GM19395 (cell line): Measurements from ENCODE around the gene FLVCR2.

ENCODE experiments used
- ATAC-seq: cut with Tn5 transposase; IDR thresholded peaks from one replicate; pipeline ENCODE4 v1.9.1; 2021; ENCODE audit warnings: mild to moderate bottlenecking, moderate library complexity; ENCODE audit not compliant: unreplicated experiment

Gene FLVCR2, protein sequence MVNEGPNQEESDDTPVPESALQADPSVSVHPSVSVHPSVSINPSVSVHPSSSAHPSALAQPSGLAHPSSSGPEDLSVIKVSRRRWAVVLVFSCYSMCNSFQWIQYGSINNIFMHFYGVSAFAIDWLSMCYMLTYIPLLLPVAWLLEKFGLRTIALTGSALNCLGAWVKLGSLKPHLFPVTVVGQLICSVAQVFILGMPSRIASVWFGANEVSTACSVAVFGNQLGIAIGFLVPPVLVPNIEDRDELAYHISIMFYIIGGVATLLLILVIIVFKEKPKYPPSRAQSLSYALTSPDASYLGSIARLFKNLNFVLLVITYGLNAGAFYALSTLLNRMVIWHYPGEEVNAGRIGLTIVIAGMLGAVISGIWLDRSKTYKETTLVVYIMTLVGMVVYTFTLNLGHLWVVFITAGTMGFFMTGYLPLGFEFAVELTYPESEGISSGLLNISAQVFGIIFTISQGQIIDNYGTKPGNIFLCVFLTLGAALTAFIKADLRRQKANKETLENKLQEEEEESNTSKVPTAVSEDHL

DNA sequence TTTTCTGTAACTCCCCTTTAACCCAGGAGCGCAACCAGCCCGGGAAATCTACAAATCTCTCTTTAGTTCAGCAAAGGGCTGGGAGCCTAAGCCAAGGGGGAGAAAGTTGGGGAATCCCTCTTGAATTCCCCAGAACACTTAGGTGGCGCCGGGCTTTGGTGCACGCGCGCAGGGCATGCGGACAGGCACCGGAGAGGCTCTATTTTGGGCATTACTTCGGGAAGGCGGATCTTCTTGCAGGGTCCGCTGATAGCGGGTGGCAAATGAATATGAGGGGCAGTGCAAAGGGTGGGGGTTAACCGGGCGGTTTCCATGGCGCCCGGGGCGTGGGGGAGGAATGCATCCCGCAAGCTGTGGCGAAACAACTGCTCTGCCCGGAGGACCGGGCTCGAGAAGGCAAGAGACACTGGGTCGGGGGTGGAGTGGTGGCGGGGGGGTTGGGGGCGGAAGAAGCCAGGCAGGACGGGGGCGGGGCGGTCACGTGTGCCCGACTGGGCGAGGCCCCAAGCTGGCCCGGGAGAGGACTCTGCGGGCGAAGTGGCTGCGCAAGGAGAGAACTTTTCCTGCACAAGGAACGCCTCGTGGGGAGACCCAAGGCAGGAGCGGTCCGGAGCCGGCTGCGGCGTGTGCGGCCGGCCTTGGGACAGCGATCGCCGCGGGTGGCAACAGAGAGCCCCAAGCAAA is at the start of gene FLVCR2:
TSS of gene FLVCR2 (plus strand) at position 519 of the 684 bp plus-strand sequence. CDS start 353 bp downstream, outside the sequence.
- peak; percentile 43 for ATAC-seq

DNA sequence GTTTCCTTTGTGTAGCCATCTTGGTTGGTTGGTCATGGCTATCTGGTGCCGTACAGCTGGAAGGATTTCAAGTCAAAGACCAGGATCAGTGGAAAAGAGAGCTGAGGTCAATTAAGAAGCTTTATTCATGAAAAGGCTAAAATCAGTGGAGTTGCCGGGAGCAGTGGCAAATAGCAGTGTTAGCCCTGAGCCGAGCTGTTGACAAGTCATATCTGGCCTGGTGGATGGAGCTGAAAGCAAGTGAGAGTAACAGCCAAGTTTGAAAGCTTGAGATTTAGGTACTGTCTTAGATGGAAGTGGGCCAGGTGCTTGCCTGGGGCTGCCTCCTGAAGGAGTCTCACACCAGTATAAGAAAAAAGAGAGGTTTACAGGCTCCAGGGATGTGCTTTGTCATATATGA is 47.2 kb upstream of the FLVCR2 start:
- ATAC-seq: no peak

DNA sequence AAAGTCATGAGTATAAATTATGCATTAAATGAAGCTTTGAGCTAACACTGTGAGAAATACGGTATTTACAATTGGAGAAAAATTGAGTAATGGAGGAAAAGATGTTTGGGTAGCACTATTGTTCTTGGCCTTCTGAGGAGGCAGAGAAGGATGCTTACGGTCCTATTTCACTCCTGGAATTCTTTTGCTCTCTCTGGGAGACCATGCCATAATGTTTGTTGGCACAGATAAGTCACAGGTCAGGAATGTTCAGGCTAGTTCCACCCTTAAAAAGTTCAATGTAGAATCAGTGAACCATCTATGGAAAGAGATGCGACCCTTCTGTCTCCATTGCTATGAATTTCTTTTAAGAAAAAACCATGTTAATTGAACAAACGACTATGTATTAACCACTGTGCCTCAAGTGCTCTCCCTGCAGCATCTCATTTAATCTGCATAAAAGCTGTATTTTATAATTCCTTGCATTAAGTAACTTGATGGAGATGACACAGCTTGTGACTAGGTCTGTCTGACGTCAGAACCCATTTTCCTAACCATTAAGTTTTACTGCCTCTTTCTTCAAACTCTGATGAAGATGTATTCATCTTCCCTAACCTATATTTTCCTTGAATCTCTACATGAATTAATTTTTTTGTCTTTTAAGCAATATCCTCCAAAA is 46.6 kb upstream of the FLVCR2 start:
- ATAC-seq: no peak

DNA sequence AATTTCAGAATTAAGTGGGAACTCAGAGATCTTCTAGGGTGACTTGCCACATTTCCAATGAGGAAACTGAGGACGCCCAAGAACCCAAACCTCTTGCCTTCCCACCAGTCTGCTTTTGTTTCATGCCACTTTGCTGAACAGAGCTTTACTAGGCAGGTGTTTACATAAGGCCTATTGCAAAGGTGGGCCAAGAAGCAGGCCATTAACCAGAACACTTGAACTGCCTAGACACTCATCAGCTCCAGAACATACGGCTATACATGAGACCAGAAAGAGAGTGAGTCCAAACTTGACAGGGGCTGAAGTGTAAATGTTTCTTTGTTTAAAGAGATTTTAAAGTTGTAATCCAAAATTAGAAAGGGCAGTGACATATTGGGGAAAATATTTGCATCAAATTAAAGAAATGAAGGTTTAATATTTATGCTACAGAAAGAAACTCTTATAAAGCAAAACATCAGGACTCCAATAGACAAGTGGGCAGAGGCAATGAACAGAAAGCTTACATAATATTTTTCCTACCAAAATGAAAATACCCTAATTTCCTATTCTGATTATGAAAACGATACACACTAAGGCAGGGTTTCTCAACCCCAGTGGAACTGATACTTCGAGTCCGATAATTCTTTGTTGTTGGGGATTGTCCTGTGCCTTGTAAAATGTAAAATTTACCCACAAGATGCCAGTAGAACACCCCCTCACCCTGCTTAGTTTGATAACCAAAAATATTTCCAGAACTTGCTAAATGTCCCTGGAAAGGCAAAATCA is 44.4 kb upstream of the FLVCR2 start:
- ATAC-seq: no peak

DNA sequence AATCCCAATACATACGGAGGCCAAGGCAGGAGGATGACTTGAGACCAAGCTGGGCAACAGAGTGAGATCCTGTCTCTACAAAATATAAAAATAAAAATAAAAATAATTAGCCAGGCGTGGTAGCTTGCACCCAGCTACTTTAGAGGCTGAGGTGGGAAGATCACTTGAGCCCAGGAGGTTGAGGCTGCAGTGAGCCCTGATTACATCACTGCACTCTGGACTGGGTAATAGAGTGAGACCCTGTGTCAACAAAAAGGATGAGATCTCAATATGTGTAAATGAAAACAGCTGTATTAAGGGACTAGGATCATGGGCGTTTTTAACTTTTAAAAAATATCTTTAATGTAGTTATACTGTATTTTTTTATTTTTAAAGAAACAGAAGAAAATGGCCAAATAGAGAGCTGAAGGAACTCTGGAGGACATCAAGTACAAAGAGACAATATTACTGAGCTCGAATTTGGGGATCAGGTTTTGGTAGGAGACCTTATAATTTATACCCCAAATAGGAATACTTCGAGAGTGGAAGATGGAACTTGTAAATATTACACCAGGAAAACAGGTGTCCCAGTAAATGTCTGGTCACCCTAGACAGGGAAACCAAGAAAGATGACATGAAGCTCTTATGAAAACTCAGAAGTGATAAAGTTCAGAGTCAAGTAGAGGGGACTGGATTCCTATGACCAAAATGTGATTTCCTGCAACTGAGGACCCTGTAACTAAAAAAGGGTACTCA is 43.1 kb upstream of the FLVCR2 start:
- no peak for ATAC-seq

DNA sequence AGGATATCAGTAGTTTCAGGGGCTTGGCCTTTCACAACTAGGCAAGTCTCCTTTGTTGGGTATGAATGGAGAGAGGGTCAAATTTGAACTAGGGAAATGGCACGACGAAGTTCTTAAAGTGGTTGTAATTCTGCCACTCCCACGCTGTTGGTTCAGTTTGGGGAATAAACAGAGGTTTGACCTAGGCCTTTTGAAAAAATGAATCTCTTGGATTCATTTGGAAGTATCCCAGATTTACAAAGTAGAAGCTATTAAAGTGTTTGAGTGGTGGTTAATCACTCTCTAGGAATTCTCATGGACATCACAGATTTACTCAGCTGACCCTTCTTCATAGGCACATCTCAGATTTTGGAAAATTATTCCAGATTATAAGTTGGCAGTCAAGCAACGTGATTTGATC is 41.3 kb upstream of the FLVCR2 start:
- ATAC-seq: no peak

DNA sequence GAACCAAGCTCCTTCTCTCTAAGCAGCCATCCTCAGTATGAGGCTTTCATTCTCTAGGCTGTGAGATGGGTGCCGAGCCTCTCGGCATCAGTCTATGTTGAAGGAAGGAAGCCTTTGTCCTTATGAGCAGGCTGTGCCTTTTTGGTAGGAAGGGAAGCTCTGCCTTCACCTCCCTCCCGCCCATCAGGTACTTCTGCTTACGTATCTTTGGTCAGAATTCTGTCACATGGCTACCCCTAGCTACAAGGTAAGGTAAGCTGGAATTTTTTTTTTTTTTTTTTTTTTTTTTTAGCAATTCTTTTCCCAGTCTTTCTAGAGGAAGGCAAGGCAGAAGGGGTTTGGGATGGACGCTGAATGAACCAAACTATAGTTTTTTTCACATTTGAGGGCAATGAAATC is 39.3 kb upstream of the FLVCR2 start:
- no peak for ATAC-seq

DNA sequence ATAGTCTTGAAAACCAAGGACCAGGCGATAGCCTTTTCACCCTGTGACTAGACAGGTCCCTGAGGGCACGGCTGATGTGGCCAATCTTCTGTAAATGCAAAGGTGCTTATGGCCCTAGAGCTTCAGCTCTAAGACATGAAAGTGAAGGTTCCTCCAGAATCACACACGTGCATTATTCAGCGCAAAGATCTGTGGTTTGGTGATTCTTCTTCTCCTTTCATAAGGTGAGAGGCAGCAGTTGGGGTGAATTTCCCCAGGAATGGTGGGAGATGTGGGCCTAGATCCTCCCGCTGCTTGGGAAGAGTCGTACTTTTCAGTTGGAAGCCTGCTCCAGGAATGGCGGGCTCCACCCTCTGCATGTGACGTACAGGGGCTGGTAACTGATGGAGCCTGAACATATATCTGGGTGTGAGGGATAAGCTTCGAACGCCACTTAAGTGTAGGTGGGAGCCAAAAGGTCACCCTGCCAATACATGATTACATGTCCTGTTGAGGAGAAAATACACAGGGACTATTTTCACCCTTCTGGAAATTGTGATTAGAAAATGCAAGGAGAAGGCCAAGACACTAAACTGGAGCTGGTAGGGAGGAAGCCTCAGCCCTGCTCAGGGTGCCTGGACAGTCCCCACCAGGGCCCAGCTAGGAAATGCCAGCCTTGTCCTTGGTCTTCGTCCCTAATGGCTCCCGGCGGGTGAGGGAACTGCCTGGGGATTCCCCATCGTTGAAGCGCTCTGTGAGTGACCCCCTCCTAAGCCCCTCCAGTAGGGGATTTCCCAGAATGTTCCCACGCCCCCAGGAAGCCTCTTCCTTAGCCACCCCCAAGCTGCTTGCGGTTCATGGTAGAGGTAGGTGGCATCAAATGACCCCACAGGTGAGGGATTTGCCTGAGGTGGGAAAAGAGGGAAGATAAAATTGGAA is 38.6 kb upstream of the FLVCR2 start:
- peak; percentile 62 for ATAC-seq

DNA sequence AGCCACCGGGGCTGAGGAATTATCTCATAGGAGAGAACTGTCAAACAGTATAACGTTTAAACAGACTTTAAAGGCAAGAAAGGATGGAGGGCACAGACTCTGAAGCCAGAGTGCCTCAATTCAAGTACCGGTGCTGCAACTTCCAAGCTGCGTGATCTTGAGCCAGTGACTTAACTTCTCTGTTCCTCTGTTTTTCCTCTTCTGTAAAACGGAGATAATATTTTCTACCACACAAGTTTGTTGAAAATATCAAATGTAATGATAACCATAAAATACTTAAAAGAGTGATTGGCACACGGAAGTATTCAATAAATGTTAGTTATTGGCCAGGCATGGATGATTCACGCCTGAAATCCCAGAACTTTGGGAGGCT is 38.0 kb upstream of the FLVCR2 start:
- ATAC-seq: no peak

DNA sequence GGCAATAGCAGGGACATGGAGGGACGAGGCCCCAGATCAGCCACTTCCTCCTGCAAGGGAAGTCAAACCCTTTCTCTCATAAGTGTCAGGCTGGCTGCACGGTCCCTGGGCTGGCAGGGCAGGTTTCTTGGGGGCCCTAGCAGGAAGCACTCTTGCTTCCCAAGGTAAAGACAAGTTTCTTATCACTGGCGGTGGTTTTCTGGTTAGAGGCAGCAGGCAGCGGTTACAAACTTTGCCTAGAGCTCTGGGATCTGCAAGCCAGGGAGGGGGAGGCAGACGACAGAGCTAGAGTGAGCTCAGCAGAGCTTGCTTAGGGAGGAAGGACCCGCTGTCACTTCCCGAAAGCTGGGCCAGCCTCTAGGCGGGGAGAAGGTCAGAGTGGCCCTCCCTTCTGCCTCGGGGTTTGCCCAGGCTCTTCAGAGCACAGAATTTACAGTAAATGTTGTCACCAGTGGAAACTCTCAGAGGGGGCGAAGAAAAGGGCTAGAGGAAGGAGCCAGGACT is 35.8 kb upstream of the FLVCR2 start:
- ATAC-seq: peak; percentile 57

DNA sequence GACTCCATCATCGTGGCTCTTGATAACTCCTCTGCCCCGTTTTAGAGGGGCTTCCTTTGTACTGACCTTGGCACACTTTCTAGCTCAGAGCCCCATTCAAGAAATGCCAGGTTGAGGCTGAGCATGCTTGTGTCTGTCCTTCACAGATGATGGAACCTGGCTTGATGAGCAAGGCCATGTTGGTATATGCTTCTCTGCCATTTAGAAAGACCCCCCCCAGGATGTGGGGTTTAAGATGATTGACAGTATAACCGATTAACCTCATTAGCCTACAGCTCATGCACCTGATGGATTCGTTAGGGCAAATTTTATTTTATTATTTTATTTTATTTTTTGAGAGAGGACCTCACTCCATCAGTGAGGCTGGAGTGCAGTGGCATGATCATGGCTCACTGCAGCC is 35.2 kb upstream of the FLVCR2 start:
- ATAC-seq: no peak

DNA sequence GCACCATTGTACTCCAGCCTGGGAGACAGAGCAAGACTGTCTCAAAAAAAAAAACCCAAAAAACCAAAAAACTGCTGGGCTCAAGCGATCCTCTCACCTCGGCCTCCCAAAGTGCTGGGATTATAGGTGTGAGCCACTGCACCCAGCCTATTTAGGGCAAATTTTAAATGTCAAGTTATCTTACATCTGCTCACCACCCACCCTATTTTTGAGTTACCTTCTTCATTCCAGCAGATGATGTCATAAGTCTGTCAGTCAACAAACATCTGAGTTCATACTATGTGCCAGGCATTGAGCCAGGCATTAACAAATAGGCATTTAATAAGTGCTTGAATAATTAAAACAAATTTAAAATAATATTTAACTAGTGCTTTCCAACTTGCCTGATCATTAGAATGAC is 34.6 kb upstream of the FLVCR2 start:
- ATAC-seq: no peak

DNA sequence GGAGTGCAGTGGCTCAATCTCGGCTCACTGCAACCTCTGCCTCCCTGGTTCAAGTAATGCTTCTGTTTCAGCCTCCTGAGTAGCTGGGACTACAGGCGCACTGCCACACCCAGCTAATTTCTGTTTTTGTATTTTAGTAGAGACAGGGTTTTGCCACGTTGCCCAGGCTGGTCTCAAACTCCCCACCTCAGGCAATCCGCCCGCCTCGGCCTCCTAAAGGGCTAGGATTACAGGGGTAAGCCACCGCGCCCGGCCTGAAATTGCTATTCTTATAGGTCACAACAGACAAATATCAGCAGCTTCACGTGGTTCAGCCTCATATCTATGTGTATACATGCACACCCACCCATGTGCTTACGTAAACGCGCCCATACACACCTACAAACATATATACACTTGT is 32.5 kb upstream of the FLVCR2 start:
- no peak for ATAC-seq

DNA sequence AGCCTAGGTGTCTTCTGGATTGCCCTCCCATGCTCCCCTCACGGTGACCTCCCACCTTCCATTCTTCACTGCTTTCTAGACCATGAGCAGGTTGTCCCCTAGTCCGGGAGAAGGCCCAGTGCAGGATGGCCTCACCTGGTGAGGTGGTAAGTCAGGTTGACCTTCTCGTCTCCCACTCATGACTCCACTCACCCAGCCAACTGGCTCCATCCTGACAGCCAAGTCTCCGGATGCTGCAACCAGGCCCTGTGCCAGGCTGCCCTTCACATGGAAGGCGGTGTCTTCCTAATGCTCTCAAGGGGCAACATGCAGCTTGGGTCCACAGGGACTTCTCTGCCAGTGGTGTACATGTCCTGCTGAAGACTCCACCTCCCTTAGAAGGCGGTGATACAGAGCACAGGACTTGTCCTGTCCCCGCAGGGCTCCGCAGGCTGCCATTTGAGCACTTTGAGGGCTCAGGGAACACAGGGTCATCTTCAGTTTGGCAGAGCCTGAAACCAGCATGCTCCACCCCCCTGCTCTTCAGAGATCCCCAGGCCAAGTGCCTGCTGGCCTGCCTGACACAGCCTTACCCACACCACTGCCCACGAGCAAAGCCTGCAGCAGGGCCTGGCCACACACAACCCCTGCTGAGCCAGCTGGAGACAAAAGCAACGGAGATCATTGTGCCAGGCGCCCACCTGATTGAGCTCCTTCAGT is 30.7 kb upstream of the FLVCR2 start:
- no peak for ATAC-seq

DNA sequence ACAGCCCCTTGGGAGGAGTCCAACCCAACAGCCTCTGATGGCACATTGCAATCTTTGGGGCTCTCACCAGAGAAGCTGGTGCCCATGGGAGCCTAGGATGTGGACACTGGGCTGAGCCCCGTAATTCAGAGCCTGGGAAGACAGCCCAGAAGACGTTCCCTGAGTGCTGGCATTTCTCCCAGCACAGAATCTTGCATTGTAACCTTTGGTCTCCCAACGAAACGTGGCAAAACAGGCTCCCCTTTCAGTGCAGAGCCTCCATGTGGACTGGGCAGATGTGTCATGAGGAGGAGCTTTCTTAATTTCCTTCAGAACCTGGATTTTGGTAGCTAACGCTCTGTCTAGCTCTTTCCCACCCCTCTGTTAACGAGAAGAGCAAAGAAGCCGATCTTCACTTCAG is 29.9 kb upstream of the FLVCR2 start:
- ATAC-seq: no peak

DNA sequence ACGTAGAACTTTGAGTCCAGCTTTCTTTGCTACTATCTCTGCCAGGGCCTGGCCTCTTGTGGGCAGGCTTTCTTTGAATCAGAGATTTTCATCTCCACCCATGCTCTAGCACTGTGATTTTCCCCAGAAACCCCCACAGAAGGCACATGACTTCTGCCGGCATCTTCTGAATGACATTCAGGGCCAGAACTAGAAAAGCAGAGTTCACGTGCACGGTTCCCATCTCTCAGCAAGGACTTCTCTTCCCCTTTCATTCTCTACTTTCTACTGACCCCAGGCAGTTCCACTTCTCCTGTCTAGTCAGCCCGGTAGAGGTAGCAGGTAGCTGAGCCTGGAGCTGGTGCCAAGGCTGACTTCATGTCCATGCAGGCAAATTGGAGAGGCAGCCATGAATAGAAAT is 29.3 kb upstream of the FLVCR2 start:
- ATAC-seq: peak; percentile 72

DNA sequence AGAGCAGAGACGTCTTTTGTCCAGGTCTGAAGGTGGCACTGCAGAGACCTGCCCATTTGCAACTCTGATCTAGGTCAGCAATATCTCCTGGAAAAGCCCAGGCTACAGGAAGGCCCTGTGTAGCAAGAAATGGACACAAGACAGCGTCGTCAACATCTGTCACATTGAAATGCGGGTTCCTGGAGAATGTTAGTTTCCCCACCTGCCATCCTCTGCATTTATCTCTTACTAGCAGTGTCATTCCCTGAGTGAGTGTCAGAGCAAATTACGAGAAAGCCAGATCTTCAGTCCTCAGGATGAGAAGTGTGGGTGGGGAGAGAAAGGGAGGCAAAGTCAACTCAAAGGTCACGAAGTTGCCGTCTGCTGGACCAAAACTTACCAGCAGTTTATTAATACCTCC is 27.4 kb upstream of the FLVCR2 start:
- ATAC-seq: no peak

DNA sequence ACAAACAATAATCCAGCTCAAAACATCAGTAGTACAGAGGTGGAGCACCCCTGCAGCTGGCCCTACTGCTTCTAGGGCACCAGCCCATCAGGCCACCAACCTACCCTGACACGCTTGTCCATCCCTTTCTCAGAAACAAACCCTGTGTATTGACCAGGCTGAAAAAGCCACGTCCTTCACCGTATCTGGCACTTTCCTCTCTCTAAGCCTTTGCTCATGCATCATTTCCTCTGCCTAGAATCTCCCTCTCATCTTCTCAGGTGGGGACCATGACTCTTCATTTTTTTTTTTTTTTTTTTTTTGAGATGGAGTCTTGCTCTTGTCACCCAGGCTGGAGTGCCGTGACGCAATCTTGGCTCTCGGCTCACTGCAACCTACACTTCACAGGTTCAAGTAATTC is 25.3 kb upstream of the FLVCR2 start:
- no peak for ATAC-seq
